OCI-LY7 (cell line): ENCODE results near the gene BMS1. TPM values are rescaled to one million over a fixed set of nuclear protein-coding genes. Genes with fewer than 3 reads are reported as not detected.

ENCODE experiments used
- BruUV-seq: library from RNA; stranded (reverse); fragments of 400-500 nt; replicated peaks from 2 replicates; lab custom pipeline; 2021; lab: Mats Ljungman, UMichigan
- CTCF ChIA-PET: fragments of 300-600 bp; sonication (Branson Sonifier 250); formaldehyde crosslinking; loops from one replicate; lab custom pipeline; 2022; ENCODE audit warnings: antibody characterized with exemption; ENCODE audit not compliant: unreplicated experiment; lab: Charles Lee
- POLR2A ChIA-PET: fragments of 300-600 bp; sonication (Branson Sonifier 250); formaldehyde crosslinking; loops from one replicate; lab custom pipeline; 2022; ENCODE audit warnings: antibody characterized with exemption; lab: Charles Lee
- DNase-seq: peaks from one replicate; pipeline ENCODE4 v3.0.0-alpha.2; 2015; ENCODE audit warnings: low spot score
- H2AFZ ChIP-seq: fragments of 200-600 bp; sonication (generic), shearing (Covaris generic); 2 replicates; pipeline ENCODE4 v1.6.1; 2014; ENCODE audit warnings: mild to moderate bottlenecking, antibody characterized with exemption, low read length, moderate library complexity
- H3K27ac ChIP-seq: fragments of 200-600 bp; sonication (generic); 2 replicates; pipeline ENCODE4 v1.5.1; 2014; ENCODE audit warnings: mixed run types, low read depth, mild to moderate bottlenecking, moderate library complexity, low read length, inconsistent platforms; ENCODE audit not compliant: poor library complexity, severe bottlenecking
- H3K36me3 ChIP-seq: fragments of 200-600 bp; sonication (generic); 2 replicates; pipeline ENCODE4 v1.6.1; 2014; ENCODE audit warnings: mild to moderate bottlenecking, antibody characterized with exemption, low read length, moderate library complexity, mixed read lengths; ENCODE audit not compliant: insufficient read depth
- H3K4me1 ChIP-seq: fragments of 200-600 bp; sonication (generic); 2 replicates; pipeline ENCODE4 v1.5.1; 2014; ENCODE audit warnings: mild to moderate bottlenecking, low read length; ENCODE audit not compliant: insufficient read depth, poor library complexity, severe bottlenecking
- H3K4me2 ChIP-seq: fragments of 200-600 bp; sonication (generic); 2 replicates; pipeline ENCODE4 v1.6.1; 2014; ENCODE audit warnings: mild to moderate bottlenecking, low read length
- H3K4me3 ChIP-seq: fragments of 200-600 bp; sonication (generic); 2 replicates; pipeline ENCODE4 v1.5.1; 2014; ENCODE audit warnings: mild to moderate bottlenecking, low read depth, low read length; ENCODE audit not compliant: poor library complexity, severe bottlenecking
- H3K79me2 ChIP-seq: fragments of 200-600 bp; sonication (generic); 2 replicates; pipeline ENCODE4 v1.6.1; 2016; ENCODE audit warnings: low read depth, mild to moderate bottlenecking, low read length, moderate library complexity, mixed read lengths; ENCODE audit not compliant: insufficient read depth
- H3K9me2 ChIP-seq: fragments of 200-600 bp; sonication (generic); 2 replicates; pipeline ENCODE4 v1.6.1; 2016; ENCODE audit warnings: mild to moderate bottlenecking, low read length, mixed read lengths; ENCODE audit not compliant: insufficient read depth
- H3K9me3 ChIP-seq: fragments of 200-600 bp; sonication (generic); 2 replicates; pipeline ENCODE4 v1.6.1; 2014; ENCODE audit warnings: mild to moderate bottlenecking, mixed run types, low read length, mixed read lengths
- H4K20me1 ChIP-seq: fragments of 200-600 bp; sonication (generic); 2 replicates; pipeline ENCODE4 v1.6.1; 2014; ENCODE audit warnings: mild to moderate bottlenecking, antibody characterized with exemption, low read length, moderate library complexity, mixed read lengths; ENCODE audit not compliant: insufficient read depth
- CTCF ChIP-seq: fragments of 200-600 bp; sonication (generic); conservative IDR thresholded peaks from 2 replicates; pipeline ENCODE4 v1.5.1; 2014; ENCODE audit warnings: mild to moderate bottlenecking, antibody characterized with exemption, low read length, moderate library complexity, mixed read lengths
- EZH2phosphoT487 ChIP-seq: fragments of 200-600 bp; sonication (generic); IDR thresholded peaks from 2 replicates; pipeline ENCODE4 v1.6.1; 2018; ENCODE audit warnings: low read depth, borderline replicate concordance, mild to moderate bottlenecking, mixed run types, antibody characterized with exemption, low read length, moderate library complexity, mixed read lengths
- intact Hi-C: fragments of 100-400 bp; cut with micrococcal nuclease; formaldehyde crosslinking; loops from one replicate; pipeline ENCODE4 v1.10.0; 2022; ENCODE audit not compliant: unreplicated experiment
- total RNA-seq, 2 experiments: library from RNA; depleted of rRNA in 1 of 2; stranded (reverse); fragments of >200 nt in 1 of 2; shearing (Covaris generic) in 1 of 2; gene quantifications; 2 replicates each; pipeline ENCODE4 v1.2.3, GENCODE V29; 2014 to 2022

Gene BMS1
- total RNA-seq, 2 experiments from 2014 or later = 14.9 to 20.2 TPM

GRCh38 chr10:42876945-42877344, 94.3 kb downstream of the BMS1 start:
- BruUV-seq = no TSS peak
- Histone ChIP-seq H4K20me1 (no peaks in the 10 kb centered on the region), H3K79me2 (no peaks in the 10 kb centered on the region), H3K36me3 (no peaks in the 10 kb centered on the region), H3K4me3 (no peak overlapping the region), H3K9me3 (no peaks in the 10 kb centered on the region), H3K9me2 (no peaks in the 10 kb centered on the region), H3K4me2 (no peak overlapping the region), H3K27ac (no peak overlapping the region), H3K4me1 (no peaks in the 10 kb centered on the region), H2AFZ (no peak overlapping the region)
- no peak for TF ChIP-seq CTCF
- no peak for TF ChIP-seq EZH2phosphoT487
- intact Hi-C loops = no loop called here
- ChIA-PET CTCF (no interaction called here), POLR2A (interaction anchor here (0.5 kb wide), 1 partner anchor 276 kb away, joined by 5 read pairs; no protein-coding TSS in a partner anchor)
- DNase-seq = no peak

GRCh38 chr10:42877496-42878030, 95.0 kb downstream of the BMS1 start:
- no TSS peak for BruUV-seq
- Histone ChIP-seq H3K4me3 (no peak overlapping the region), H3K27ac (no peak overlapping the region), H3K36me3 (no peaks in the 10 kb centered on the region), H4K20me1 (no peaks in the 10 kb centered on the region), H3K9me3 (no peaks in the 10 kb centered on the region), H3K4me2 (no peak overlapping the region), H3K79me2 (no peaks in the 10 kb centered on the region), H3K4me1 (no peaks in the 10 kb centered on the region), H3K9me2 (no peaks in the 10 kb centered on the region), H2AFZ (no peak overlapping the region)
- ChIA-PET POLR2A (no interaction called here), CTCF (interaction anchor here (0.7 kb wide), 1 partner anchor 391 kb away, joined by 3 read pairs; no protein-coding TSS in a partner anchor)
- intact Hi-C loops = no loop called here
- TF ChIP-seq EZH2phosphoT487 (no peak), CTCF (no peak)
- no peak for DNase-seq

DNA sequence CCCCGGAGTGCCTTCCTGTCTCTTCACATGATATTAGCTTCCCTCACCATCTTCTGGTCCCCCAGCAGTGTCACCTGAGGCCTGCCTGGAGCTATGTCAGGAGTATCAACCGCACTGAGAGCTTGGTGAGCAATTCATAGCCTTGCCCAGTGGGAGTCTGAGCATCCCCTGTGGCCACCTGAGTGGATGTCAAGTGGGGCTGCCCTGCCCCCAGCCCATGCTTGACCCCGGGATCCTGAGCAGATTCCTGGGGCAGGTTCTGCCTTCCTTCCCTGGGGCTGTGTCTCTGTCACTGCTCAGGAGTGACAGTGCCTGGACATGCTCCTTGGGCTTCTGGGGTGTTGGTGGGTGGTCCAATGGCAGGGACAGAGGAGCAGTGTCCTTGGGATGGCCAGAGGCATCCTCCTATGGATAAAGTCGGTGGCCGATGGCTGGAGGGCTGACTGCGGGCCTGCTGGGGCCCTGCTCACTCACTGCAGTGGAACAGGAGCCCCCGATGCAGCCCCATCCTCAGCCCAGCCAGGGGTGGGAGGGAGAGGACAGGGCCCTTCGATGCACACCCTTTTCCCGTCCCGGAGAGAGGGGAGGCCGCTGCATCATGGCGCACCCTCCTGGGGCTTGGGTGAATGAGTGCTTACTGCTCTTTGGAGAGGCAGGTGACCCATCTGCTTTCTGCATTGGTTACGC, 95.7 kb downstream of the BMS1 start:
- Histone ChIP-seq H3K27ac (no peak overlapping the region), H3K9me3 (no peaks in the 10 kb centered on the region), H3K36me3 (no peaks in the 10 kb centered on the region), H2AFZ (no peak overlapping the region), H3K4me2 (no peak overlapping the region), H3K79me2 (no peaks in the 10 kb centered on the region), H3K9me2 (no peaks in the 10 kb centered on the region), H3K4me3 (no peak overlapping the region), H4K20me1 (no peaks in the 10 kb centered on the region), H3K4me1 (no peaks in the 10 kb centered on the region)
- no peak for DNase-seq
- TF ChIP-seq EZH2phosphoT487 (no peak), CTCF (no peak)
- no TSS peak for BruUV-seq
- CTCF ChIA-PET = no interaction called here
- POLR2A ChIA-PET = no interaction called here
- intact Hi-C loops = no loop called here
